Stimulated activated CD4-positive, alpha-beta T cell treated with anti-CD3 and anti-CD28 coated beads, Interleukin-2, amount 100 ng/mL, for 4 hours (primary cell): ENCODE results near the gene TMEM35B.
"Not testable (repeated sequence)": the region's sequence is repeated elsewhere in the genome, so short reads cannot be mapped to it uniquely, and the experiment has no call there.

Experiments
- DNase-seq: peaks from one replicate; pipeline ENCODE4 v3.0.0-alpha.2; 2020; ENCODE audit warnings: low read depth

Gene TMEM35B

DNA sequence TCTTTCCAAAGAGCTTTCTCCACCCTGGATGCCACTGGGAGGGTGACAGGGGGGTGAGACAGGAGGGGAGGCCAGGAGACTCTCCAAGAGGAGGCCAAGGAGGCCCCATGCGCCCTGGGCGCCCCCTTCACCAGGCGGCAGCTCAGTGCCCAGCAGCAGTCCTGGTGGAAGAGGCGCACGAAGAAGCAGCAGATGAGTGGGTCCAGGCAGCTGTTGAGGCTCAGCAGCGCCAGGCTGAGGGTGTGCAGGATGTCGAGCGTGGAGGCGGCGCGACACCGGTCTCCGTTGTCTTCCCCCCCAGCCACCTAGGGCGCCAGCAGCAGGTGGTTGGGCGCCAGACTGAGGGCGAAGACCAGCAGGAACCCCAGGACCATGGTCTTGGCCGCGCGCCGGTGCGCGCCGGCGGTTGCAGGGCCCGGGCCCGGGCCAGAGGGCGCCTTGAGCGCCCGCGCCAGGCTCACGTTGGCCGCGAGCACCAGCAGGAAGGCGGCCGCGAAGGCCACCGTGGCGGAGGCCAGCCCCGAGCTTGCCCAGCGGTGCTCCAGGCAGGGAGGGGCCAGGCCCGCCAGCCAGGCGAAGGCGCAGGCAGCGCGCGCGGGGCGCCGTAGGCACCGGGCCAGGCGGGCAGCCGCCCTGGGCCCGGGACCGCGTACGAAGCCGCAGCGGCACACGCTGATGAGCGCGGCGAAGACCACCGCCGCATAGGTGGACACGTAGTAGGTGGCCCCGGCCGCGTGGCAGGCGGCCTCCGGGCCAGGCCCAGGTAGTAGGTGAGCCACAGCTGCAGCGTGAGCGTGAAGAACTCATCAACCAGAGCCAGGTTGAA is 8.6 kb downstream of the TMEM35B start:
- no peak for DNase-seq

DNA sequence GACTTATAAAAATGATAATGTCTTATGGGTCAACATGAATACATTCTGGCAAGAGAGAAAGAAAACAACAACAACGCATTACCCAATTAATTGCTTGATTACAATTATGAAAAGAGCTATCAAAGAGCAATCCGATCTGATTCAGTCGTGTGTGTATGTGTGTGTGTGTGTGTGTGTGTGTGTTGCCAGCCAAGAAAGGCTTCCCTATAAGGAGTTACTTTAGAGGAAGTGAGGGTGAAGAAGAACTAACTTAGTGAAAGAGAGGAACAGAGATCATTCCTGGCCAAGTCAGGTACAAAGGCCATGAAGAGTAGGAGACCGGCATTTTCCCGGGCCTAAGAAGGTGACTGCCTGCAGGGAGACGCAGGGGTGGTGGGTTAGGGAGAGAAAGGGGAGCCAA is 9.4 kb downstream of the TMEM35B start:
- DNase-seq: no peak

DNA sequence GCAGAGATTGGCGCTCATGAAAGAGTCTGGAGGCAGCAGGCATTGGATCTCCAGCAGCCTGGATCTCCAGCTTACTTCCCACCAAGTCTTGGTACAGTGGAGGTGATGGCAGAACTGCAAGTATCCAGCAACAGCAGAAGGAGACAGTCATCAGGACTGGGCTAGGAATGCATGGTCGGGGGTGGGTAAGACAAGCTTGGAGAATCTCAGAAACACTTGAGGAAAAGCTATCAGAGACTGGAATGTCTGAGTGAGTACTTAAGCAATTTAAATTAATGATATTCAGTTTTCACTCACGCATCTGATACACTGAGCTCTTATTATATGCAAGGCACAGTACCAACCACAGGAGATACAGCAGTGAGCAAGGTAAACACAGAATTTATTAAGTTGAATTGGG is 9.8 kb downstream of the TMEM35B start:
- no peak for DNase-seq

DNA sequence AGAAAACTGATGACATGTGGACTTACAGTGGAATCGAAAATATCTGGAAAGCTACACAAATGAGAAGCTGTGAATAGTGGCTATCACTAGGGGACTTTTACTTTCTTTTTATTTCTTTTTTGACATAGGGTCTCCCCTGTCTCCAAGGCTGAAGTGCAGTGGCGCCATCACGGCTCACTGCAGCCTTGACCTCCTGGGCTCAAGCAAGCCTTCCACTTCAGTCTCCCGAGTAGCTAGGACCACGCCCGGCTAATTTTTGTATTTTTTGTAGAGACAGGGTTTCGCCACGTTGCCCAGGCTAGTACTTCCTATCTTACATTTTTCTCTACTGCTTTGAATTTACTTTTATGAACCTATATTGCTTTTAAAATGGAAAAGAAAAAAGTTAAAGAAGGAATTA is 10.5 kb downstream of the TMEM35B start:
- DNase-seq: no peak

DNA sequence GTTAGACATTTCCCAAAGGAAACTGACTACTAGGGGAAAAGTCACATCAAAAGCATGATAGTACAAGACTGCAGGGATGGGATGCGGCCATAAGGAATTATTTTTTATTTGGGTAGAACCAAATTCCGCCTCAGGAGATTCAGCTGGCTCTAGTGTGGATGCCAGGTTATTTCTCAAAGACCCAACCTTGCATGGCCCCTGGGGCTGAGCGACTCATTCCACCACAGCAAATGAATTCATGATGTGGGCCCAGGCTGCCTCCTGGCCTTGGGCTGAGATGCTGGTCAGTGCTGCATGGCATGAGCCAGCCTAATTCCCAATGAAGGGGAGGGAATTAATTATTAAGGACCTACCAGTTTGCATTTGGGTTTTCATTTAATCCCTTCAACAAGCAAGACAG is 11.8 kb downstream of the TMEM35B start:
- no peak for DNase-seq

DNA sequence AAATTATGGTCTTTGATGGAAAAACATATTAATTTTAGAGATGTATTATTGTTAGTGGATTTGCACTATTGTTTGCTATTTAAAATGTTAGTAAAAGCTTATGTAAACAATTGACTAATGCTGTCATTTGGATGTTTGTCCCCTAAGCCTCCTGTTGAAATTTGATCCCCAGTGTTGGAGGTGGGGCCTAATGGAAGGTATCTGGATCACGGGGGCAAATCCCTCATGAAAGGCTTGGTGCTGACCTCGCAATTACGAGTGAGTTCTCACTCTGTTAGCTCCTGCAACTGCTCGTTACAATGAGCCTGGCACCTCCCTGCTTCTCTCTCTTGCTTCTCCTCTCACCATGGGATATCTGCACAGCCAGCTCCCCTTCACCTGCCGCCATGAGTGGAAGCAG is 14.3 kb downstream of the TMEM35B start:
- DNase-seq: no peak

DNA sequence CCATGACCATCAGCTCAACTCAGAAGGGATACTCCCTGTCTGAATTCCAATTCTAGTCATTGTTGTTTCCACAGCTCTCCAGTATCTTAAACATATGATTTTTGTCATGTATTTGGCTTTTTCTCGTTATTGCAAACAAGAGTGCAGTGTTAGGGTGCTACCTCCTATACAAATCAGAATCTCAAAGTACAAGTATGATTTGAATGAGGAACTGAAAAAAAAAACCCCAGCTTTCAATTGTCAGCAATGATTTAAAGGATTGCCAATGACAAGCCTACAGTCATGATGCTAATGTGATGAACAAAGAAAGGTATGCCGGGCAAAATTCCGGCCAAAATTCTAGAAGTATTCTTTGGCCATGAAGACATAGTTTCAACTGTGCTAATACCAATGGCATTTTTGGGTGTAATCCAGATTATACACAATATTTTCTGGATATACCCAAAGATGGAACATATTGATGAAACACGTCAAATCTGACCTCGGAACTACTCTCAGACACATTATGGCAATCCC is 14.9 kb downstream of the TMEM35B start:
- DNase-seq: no peak

DNA sequence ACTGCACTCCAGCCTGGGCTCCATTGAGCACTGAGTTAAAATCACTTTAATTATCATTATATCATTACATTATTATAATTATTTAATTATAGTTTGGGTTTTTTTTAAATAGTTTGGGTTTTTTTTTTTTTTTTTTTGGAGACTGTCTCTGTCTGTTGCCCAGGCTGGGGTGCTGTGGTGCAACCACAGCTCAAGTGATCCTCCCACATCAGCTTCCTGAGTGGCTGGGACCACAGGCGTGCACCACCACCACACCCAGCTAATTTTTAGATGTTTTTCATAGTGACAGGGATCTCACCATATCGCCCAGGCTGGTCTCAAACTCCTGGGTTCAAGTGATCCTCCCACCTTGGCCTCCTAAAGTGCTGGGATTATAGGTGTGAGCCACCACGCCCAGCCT is 16.9 kb downstream of the TMEM35B start:
- DNase-seq: not testable (repeated sequence)

DNA sequence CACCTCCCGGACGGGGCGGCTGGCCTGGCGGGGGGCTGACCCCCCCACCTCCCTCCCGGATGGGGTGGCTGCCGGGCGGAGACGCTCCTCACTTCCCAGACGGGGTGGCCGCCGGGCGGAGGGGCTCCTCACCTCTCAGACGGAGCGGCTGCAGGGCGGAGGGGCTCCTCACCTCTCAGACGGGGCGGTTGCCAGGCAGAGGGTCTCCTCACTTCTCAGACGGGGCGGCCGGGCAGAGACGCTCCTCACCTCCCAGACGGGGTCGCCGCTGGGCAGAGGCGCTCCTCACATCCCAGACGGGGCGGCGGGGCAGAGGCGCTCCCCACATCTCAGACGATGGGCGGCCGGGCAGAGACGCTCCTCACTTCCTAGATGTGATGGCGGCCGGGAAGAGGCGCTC is 17.5 kb downstream of the TMEM35B start:
- DNase-seq: not testable (repeated sequence)

DNA sequence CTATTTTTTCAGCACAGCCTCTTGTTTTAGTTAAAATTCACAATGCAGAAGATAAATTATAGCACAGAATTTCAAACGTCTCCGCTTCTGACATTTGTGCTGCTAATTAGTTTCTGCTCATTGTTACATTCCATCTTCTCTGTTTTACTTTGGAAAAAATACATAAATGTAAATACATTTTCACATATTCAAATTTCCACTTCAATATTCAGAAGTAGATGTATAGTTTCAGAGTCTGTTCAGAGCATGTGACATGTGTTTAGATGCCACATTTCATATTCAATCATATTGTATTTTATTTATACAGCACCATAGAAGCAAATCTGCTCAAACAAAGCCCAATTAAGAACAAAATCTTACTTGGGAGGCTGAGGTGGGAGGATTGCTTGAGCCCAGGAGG is 19.6 kb downstream of the TMEM35B start:
- no peak for DNase-seq

DNA sequence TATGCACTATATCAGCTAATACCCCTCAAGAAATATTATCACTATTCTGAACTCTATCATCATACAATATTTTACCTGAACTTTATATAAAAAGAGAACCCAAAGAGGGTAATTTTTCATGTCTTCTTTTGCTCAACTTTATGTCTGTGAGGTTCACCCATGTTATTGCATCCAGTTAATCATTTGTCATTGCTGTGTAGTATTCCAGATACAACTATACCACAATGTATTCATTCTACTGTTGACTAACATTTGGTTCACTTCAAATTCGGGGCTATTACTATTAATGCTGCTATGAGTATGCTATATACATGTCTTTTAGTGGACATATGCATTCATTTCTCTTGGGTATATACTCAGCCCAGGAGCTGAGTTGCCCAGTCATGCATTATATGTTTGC is 34.7 kb downstream of the TMEM35B start:
- DNase-seq: no peak

DNA sequence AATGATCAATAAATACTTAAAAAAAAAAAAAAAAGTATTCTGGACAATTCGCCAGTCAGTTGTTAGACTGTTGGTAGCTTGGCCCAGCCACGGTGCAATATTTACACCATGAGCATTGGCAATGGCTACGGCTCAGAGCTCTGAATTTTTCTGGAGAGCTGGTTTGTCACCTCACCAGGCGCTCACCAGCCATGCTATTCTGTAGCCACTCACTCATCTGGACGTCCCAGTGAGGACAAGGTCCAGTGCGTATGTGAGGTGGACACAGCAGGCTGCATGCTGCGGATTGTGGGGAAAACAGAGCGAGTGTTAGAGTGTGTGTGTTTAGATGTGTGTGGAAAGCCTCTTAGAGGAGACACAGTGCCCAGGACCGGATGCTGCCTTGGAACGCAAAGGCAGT is 36.4 kb downstream of the TMEM35B start:
- not testable (repeated sequence) for DNase-seq

DNA sequence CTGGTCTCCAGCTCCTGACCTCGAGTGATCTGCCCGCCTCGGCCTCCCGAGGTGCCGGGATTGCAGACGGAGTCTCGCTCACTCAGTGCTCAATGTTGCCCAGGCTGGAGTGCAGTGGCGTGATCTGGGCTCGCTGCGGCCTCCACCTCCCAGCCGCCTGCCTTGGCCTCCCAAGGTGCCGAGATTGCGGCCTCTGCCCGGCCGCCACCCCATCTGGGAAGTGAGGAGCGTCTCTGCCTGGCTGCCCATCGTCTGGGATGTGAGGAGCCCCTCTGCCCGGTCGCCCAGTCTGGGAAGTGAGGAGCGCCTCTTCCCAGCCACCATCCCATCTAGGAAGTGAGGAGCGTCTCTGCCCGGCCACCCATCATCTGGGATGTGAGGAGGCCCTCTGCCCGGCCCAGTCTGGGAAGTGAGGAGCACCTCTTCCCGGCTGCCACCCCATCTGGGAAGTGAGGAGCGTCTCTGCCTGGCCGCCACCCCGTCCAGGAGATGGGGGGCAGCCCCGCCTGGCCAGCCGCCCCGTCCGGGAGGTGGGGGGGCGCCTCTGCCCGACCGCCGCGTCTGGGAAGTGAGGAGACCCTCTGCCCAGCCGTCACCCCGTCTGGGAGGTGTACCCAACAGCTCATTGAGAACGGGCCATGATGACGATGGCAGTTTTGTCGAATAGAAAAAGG is 37.4 kb downstream of the TMEM35B start:
- DNase-seq: not testable (repeated sequence)

DNA sequence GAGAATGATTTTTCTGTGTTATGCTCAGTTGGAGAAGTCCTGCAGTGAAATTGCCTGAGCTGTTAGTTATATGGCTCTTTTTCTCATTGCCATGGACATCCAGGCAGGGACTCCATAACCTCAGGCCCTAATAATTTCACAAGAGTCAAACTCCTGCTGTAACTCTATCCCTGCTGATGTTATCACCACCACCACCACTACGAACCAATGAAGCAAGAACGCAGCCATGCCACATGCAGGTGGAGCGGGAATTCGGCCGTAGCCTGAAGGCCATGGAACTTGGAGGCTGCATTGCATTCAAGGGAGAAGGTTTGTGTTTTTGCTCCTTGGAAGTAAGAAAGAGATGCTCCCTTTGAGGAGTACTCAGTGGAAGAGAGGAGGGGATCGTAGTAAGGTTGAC is 38.9 kb downstream of the TMEM35B start:
- DNase-seq: no peak

DNA sequence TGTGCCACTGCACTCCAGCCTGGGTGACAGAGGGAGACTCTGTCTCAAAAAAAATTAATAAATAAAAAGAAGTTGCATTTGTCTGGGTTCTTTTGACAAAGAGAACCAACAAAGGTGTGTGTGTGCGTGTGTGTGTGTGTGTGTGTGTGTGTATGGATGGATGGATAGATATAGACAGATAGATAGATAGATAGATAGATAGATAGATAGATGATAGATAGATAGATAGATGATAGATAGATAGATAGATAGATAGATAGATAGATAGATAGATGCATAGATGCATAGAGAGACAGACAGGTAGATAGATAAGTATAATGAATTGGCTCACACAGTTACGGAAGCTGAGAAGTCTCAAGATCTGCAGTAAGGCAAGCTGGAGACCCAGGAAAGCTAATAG is 43.3 kb downstream of the TMEM35B start:
- not testable (repeated sequence) for DNase-seq
